CD4-positive, alpha-beta memory T cell (primary cell): Measurements from ENCODE around the gene KCNIP1. TPM values are rescaled to one million over a fixed set of nuclear protein-coding genes. Genes with fewer than 3 reads are reported as not detected.
"Not testable (repeated sequence)": the region's sequence is repeated elsewhere in the genome, so short reads cannot be mapped to it uniquely, and the experiment has no call there.

ENCODE experiments used
- CTCF ChIA-PET: fragments of 350-600 bp; sonication (Branson Sonifier 250); formaldehyde crosslinking; loops from one replicate; lab custom pipeline; 2021; ENCODE audit warnings: inconsistent platforms; ENCODE audit not compliant: partially characterized antibody; lab: Charles Lee
- POLR2A ChIA-PET: fragments of 350-600 bp; sonication (Branson Sonifier 250); formaldehyde crosslinking; loops from one replicate; lab custom pipeline; 2021; ENCODE audit not compliant: partially characterized antibody; lab: Charles Lee
- DNase-seq, 5 donors: peaks; one replicate each; pipeline versions ENCODE4 v3.0.0 to v3.0.0-alpha.2; 2020 to 2022; ENCODE audit warnings: mixed read lengths in 1 of 5
- H3K27ac ChIP-seq: one replicate; pipeline ENCODE4 v1.7.0; 2013; ENCODE audit warnings: low read depth, low read length
- H3K27me3 ChIP-seq: 2 replicates; pipeline ENCODE4 v1.7.0; 2013; ENCODE audit warnings: mild to moderate bottlenecking, low read length, moderate library complexity; ENCODE audit not compliant: insufficient read depth
- H3K36me3 ChIP-seq: 2 replicates; pipeline ENCODE4 v1.7.0; 2013; ENCODE audit warnings: mild to moderate bottlenecking, low read length, moderate library complexity; ENCODE audit not compliant: insufficient read depth
- H3K4me1 ChIP-seq: 2 replicates; pipeline ENCODE4 v1.7.0; 2013; ENCODE audit warnings: mild to moderate bottlenecking, low read length, moderate library complexity; ENCODE audit not compliant: insufficient read depth
- H3K4me3 ChIP-seq, 2 donors: one replicate each; pipeline ENCODE4 v1.7.0; 2013; ENCODE audit warnings: low read length in 2 of 2, mild to moderate bottlenecking in 1 of 2
- H3K9me3 ChIP-seq, 2 donors: one replicate each; pipeline ENCODE4 v1.7.0; 2013; ENCODE audit warnings: low read length in 2 of 2, control low read depth in 1 of 2; ENCODE audit not compliant: control insufficient read depth in 1 of 2
- H3K27ac Mint-ChIP-seq, 7 donors: one replicate each; pipeline ENCODE4 v1.8.0; 2020 to 2021; ENCODE audit warnings: mixed read lengths in 7 of 7, mild to moderate bottlenecking in 6 of 7, inconsistent platforms in 3 of 7, moderate library complexity in 3 of 7
- H3K27me3 Mint-ChIP-seq, 2 donors: one replicate each; pipeline ENCODE4 v1.8.0; 2020 to 2021; ENCODE audit warnings: mixed read lengths in 2 of 2
- H3K36me3 Mint-ChIP-seq, 2 donors: one replicate each; pipeline ENCODE4 v1.8.0; 2020 to 2021; ENCODE audit warnings: mixed read lengths in 2 of 2, inconsistent platforms in 1 of 2, mild to moderate bottlenecking in 1 of 2
- H3K4me1 Mint-ChIP-seq, 4 donors: one replicate each; pipeline ENCODE4 v1.8.0; 2020 to 2021; ENCODE audit warnings: mixed read lengths in 4 of 4, mild to moderate bottlenecking in 1 of 4
- H3K4me3 Mint-ChIP-seq, 8 donors: one replicate each; pipeline ENCODE4 v1.8.0; 2020 to 2021; ENCODE audit warnings: mixed read lengths in 8 of 8, mild to moderate bottlenecking in 7 of 8, moderate library complexity in 6 of 8, inconsistent platforms in 3 of 8
- H3K9me3 Mint-ChIP-seq, 8 donors: one replicate each; pipeline ENCODE4 v1.8.0; 2020 to 2021; ENCODE audit warnings: mixed read lengths in 8 of 8, mild to moderate bottlenecking in 5 of 8, inconsistent platforms in 3 of 8, moderate library complexity in 1 of 8
- intact Hi-C: fragments of 100-400 bp; cut with micrococcal nuclease; formaldehyde crosslinking; loops from one replicate; pipeline ENCODE4 v1.15.1; 2023
- polyA plus RNA-seq, 2 donors: library from polyadenylated mRNA; unstranded; fragments of 300-500 nt; fragmentation: Illumina TruSeq; gene quantifications; one replicate each; pipeline ENCODE4 v1.2.3, GENCODE V29; 2021
- total RNA-seq, 2 experiments: library from RNA; stranded (reverse); gene quantifications; one replicate each; pipeline ENCODE4 v1.2.3, GENCODE V29; 2021

The KCNIP1 gene
- total and polyA plus RNA-seq, 4 experiments from 2014 or later = not detected

GRCh38 chr5:170545811-170546210, 42.0 kb downstream of the KCNIP1 start:
- H3K4me3 ChIP-seq = no peak overlapping the region
- Mint-ChIP-seq H3K36me3 (no peaks in the 10 kb centered on the region), H3K9me3 (peaks cover 2 to 18% (median 10%) of the 10 kb centered on the region in 8 donors), H3K4me3 (no peak overlapping the region), H3K4me1 (no peaks in the 10 kb centered on the region), H3K27me3 (peaks cover 7 to 8% of the 10 kb centered on the region in 2 donors), H3K27ac (no peak overlapping the region)
- DNase-seq = no peak
- CTCF ChIA-PET = no interaction called here
- no peaks in the 10 kb centered on the region for H3K36me3 ChIP-seq
- H3K4me1 ChIP-seq = no peaks in the 10 kb centered on the region
- no peaks in the 10 kb centered on the region for H3K9me3 ChIP-seq
- POLR2A ChIA-PET = no interaction called here
- intact Hi-C loops = no loop called here
- no peaks in the 10 kb centered on the region for H3K27me3 ChIP-seq
- no peak overlapping the region for H3K27ac ChIP-seq

DNA sequence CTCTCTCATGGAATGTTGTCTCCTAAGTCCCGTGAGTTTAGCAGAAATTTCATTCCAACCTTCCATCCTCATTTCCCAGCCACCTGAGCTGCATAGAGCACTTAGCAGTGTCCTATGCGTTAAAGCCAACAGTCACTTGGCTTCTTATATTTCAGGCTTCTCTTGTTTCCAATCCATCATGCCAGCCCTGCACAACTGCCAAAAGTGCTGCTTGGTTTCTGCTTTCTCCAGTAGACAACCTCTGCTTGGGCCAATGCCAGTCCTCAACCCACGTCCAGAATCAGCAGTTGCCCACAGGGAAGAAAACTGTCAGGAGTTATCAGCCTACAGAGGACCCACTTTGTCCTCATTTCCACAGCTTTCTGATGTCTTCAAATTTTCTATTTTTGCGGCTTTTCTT, 42.5 kb downstream of the KCNIP1 start:
- POLR2A ChIA-PET = no interaction called here
- Histone ChIP-seq H3K9me3 (no peaks in the 10 kb centered on the region), H3K4me3 (no peak overlapping the region), H3K27me3 (no peaks in the 10 kb centered on the region), H3K36me3 (no peaks in the 10 kb centered on the region), H3K27ac (no peak overlapping the region), H3K4me1 (no peaks in the 10 kb centered on the region)
- H3K4me1 Mint-ChIP-seq = no peaks in the 10 kb centered on the region
- peaks cover 4 to 7% of the 10 kb centered on the region in 2 donors for H3K27me3 Mint-ChIP-seq
- DNase-seq = no peak
- no peak overlapping the region for H3K27ac Mint-ChIP-seq
- no peaks in the 10 kb centered on the region for H3K36me3 Mint-ChIP-seq
- CTCF ChIA-PET = no interaction called here
- intact Hi-C loops = no loop called here
- peaks cover 2 to 18% (median 10%) of the 10 kb centered on the region in 8 donors for H3K9me3 Mint-ChIP-seq
- H3K4me3 Mint-ChIP-seq = no peak overlapping the region

DNA sequence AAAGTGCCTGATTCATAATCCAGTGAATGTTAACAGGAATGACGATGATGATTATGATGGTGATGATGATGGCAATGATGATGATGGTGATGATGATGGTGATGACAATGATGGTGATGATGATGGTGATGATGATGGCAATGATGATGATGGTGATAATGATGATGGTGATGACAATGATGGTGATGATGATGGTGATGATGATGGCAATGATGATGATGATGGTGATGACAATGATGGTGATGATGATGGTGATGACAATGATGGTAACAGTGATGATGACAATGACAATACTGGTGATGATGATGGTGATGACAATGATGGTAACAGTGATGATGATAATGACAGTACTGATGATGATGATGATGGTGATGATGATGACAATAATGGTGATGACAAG, 46.6 kb downstream of the KCNIP1 start:
- H3K27me3 Mint-ChIP-seq = peaks cover 12 to 15% of the 10 kb centered on the region in 2 donors
- H3K4me1 Mint-ChIP-seq, POLR2A ChIA-PET, DNase-seq, H3K4me1 ChIP-seq, H3K27ac ChIP-seq, H3K9me3 ChIP-seq, intact Hi-C loops, H3K4me3 Mint-ChIP-seq, H3K4me3 ChIP-seq, CTCF ChIA-PET, H3K36me3 ChIP-seq, H3K27ac Mint-ChIP-seq, H3K36me3 Mint-ChIP-seq, H3K27me3 ChIP-seq: not testable (repeated sequence)
- H3K9me3 Mint-ChIP-seq = peaks cover 0 to 15% (median 5%) of the 10 kb centered on the region in 8 donors

DNA sequence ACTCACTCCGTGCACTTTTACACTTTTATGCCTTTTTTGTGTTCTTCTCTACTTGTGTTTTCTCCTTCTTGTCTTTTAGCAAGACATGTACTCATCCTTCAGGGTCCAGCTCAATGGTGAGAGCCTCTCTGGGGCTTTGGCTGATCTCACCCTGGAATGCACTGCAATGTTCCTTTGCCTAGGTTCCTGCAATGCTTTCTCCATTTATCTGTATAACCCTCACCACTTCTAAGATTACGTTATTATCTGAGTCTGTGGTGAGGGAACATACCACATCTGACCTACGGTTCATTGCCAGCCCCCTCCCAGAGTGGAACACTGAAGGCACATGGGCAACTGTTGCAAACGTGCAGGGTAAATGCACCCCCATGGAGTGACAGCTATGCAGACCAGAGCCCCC, 47.3 kb downstream of the KCNIP1 start:
- no peak overlapping the region for H3K4me3 Mint-ChIP-seq
- no peak overlapping the region for H3K27ac Mint-ChIP-seq
- POLR2A ChIA-PET = no interaction called here
- Histone ChIP-seq H3K9me3 (no peaks in the 10 kb centered on the region), H3K4me3 (no peak overlapping the region), H3K36me3 (no peaks in the 10 kb centered on the region), H3K27ac (no peak overlapping the region), H3K27me3 (no peaks in the 10 kb centered on the region), H3K4me1 (no peaks in the 10 kb centered on the region)
- H3K4me1 Mint-ChIP-seq = no peaks in the 10 kb centered on the region
- CTCF ChIA-PET = no interaction called here
- no peaks in the 10 kb centered on the region for H3K36me3 Mint-ChIP-seq
- peaks cover 12 to 15% of the 10 kb centered on the region in 2 donors for H3K27me3 Mint-ChIP-seq
- H3K9me3 Mint-ChIP-seq = peaks cover 0 to 8% (median 0%) of the 10 kb centered on the region in 8 donors
- DNase-seq = no peak
- intact Hi-C loops = no loop called here

- no peak overlapping the region for H3K4me3 ChIP-seq
- H3K27me3 ChIP-seq = no peaks in the 10 kb centered on the region
- peaks cover 12 to 15% of the 10 kb centered on the region in 2 donors for H3K27me3 Mint-ChIP-seq
- no peaks in the 10 kb centered on the region for H3K36me3 Mint-ChIP-seq
- no peak overlapping the region for H3K27ac Mint-ChIP-seq
- H3K9me3 Mint-ChIP-seq = peaks cover 0 to 7% (median 0%) of the 10 kb centered on the region in 8 donors
- H3K4me1 ChIP-seq = no peaks in the 10 kb centered on the region
- H3K4me3 Mint-ChIP-seq = no peak overlapping the region
- H3K27ac ChIP-seq = no peak overlapping the region
- no peaks in the 10 kb centered on the region for H3K4me1 Mint-ChIP-seq
- no peaks in the 10 kb centered on the region for H3K36me3 ChIP-seq
- intact Hi-C loops = no loop called here
- POLR2A ChIA-PET = no interaction called here
- no peaks in the 10 kb centered on the region for H3K9me3 ChIP-seq
- DNase-seq = no peak
- CTCF ChIA-PET = no interaction called here
These were observed 47.8 kb downstream of the KCNIP1 start for GRCh38 chr5:170551622-170552021.

- Mint-ChIP-seq H3K4me1 (no peaks in the 10 kb centered on the region), H3K27ac (no peak overlapping the region), H3K36me3 (no peaks in the 10 kb centered on the region), H3K4me3 (no peak overlapping the region), H3K9me3 (peaks cover 0 to 2% (median 0%) of the 10 kb centered on the region in 8 donors), H3K27me3 (peaks cover 10 to 13% of the 10 kb centered on the region in 2 donors)
- ChIA-PET CTCF (no interaction called here), POLR2A (no interaction called here)
- H3K27me3 ChIP-seq = no peaks in the 10 kb centered on the region
- no peak overlapping the region for H3K27ac ChIP-seq
- no peak for DNase-seq
- no peaks in the 10 kb centered on the region for H3K4me1 ChIP-seq
- no peak overlapping the region for H3K4me3 ChIP-seq
- no peaks in the 10 kb centered on the region for H3K36me3 ChIP-seq
- no peaks in the 10 kb centered on the region for H3K9me3 ChIP-seq
- intact Hi-C loops = no loop called here
These were observed 48.8 kb downstream of the KCNIP1 start for GRCh38 chr5:170552621-170553115.

GRCh38 chr5:170553218-170553617, 49.4 kb downstream of the KCNIP1 start:
- Mint-ChIP-seq H3K4me3 (no peak overlapping the region), H3K27me3 (peaks cover 8 to 13% of the 10 kb centered on the region in 2 donors), H3K4me1 (no peaks in the 10 kb centered on the region), H3K27ac (no peak overlapping the region), H3K9me3 (peaks cover 0 to 2% (median 0%) of the 10 kb centered on the region in 8 donors), H3K36me3 (no peaks in the 10 kb centered on the region)
- no peaks in the 10 kb centered on the region for H3K4me1 ChIP-seq
- no peaks in the 10 kb centered on the region for H3K27me3 ChIP-seq
- CTCF ChIA-PET = no interaction called here
- no peak overlapping the region for H3K27ac ChIP-seq
- DNase-seq = no peak
- H3K9me3 ChIP-seq = no peaks in the 10 kb centered on the region
- intact Hi-C loops = no loop called here
- POLR2A ChIA-PET = no interaction called here
- H3K36me3 ChIP-seq = no peaks in the 10 kb centered on the region
- no peak overlapping the region for H3K4me3 ChIP-seq
